Endodermal cell (in vitro differentiated cells): ENCODE measurements around the gene PXDN. TPM values are rescaled to one million over a fixed set of nuclear protein-coding genes. Genes with fewer than 3 reads are reported as not detected.
"Not testable (repeated sequence)": the region's sequence is repeated elsewhere in the genome, so short reads cannot be mapped to it uniquely, and the experiment has no call there.

Experiments used
- DNase-seq: peaks from one replicate; pipeline ENCODE4 v3.0.0-alpha.2; 2017
- H3K27ac ChIP-seq: 2 replicates; pipeline ENCODE4 v1.5.1; 2013; ENCODE audit warnings: mild to moderate bottlenecking, low read depth, low read length, moderate library complexity
- H3K27me3 ChIP-seq: 2 replicates; pipeline ENCODE4 v1.6.1; 2013; ENCODE audit warnings: mild to moderate bottlenecking, low read length, moderate library complexity; ENCODE audit not compliant: insufficient read depth, control insufficient read depth, poor library complexity, severe bottlenecking
- H3K36me3 ChIP-seq: 2 replicates; pipeline ENCODE4 v1.7.0; 2013; ENCODE audit warnings: mild to moderate bottlenecking, low read length, moderate library complexity; ENCODE audit not compliant: control insufficient read depth, insufficient read depth
- H3K4me1 ChIP-seq: one replicate; pipeline ENCODE4 v1.7.0; 2013; ENCODE audit warnings: low read length; ENCODE audit not compliant: control insufficient read depth, insufficient read depth
- H3K4me3 ChIP-seq: 2 replicates; pipeline ENCODE4 v1.5.1; 2013; ENCODE audit warnings: mild to moderate bottlenecking, low read length, moderate library complexity
- H3K9ac ChIP-seq: 2 replicates; pipeline ENCODE4 v1.6.1; 2013; ENCODE audit warnings: mild to moderate bottlenecking, low read length, moderate library complexity; ENCODE audit not compliant: poor library complexity, severe bottlenecking; ENCODE audit errors: extremely low read depth
- H3K9me3 ChIP-seq: 2 replicates; pipeline ENCODE4 v1.6.1; 2013; ENCODE audit warnings: mild to moderate bottlenecking, low read length, moderate library complexity; ENCODE audit not compliant: control insufficient read depth
- H3K27ac Mint-ChIP-seq: 2 replicates; pipeline ENCODE4 v1.8.0; 2020; ENCODE audit warnings: mixed read lengths
- H3K27me3 Mint-ChIP-seq: 2 replicates; pipeline ENCODE4 v1.8.0; 2021; ENCODE audit warnings: mild to moderate bottlenecking, mixed read lengths; ENCODE audit not compliant: insufficient read depth
- H3K36me3 Mint-ChIP-seq: 2 replicates; pipeline ENCODE4 v1.8.0; 2020; ENCODE audit warnings: low read depth, mixed read lengths
- H3K4me1 Mint-ChIP-seq: 2 replicates; pipeline ENCODE4 v1.8.0; 2020; ENCODE audit warnings: mixed read lengths
- H3K4me3 Mint-ChIP-seq: 2 replicates; pipeline ENCODE4 v1.8.0; 2020; ENCODE audit warnings: mild to moderate bottlenecking, moderate library complexity, mixed read lengths
- H3K9me3 Mint-ChIP-seq: 2 replicates; pipeline ENCODE4 v1.8.0; 2020; ENCODE audit warnings: mild to moderate bottlenecking, mixed read lengths
- WGBS, 2 experiments: methylation state at CpG; one replicate each; pipeline versions ENCODE4 v1.1.5 to v1.1.7; 2013; ENCODE audit warnings: missing lambda C conversion rate in 2 of 2, mixed read lengths in 1 of 2; ENCODE audit not compliant: insufficient coverage in 1 of 2, insufficient read length in 1 of 2; 5-methylcytosine and 5-hydroxymethylcytosine counted together
- total RNA-seq, 2 donors: library from RNA; stranded (reverse); fragmentation: NEBNext Ultra II Directional in 1 of 2; extraction: Animal tissue kit (Norgen Biotek cat#: 25700) in 1 of 2; gene quantifications; 2 replicates in 1 of 2; 3 replicates in 1 of 2; pipeline ENCODE4 v1.2.1, GENCODE V29; 2021
- TF ChIP-seq, protein P1 (sequence below): fragments of 200-600 bp; sonication (generic); conservative IDR thresholded peaks from 2 replicates; pipeline ENCODE4 v1.5.0; 2021; ENCODE audit warnings: antibody characterized with exemption, mild to moderate bottlenecking

The PXDN gene
- total RNA-seq, 2 donors from 2014 or later: 212 to 247 TPM

DNA sequence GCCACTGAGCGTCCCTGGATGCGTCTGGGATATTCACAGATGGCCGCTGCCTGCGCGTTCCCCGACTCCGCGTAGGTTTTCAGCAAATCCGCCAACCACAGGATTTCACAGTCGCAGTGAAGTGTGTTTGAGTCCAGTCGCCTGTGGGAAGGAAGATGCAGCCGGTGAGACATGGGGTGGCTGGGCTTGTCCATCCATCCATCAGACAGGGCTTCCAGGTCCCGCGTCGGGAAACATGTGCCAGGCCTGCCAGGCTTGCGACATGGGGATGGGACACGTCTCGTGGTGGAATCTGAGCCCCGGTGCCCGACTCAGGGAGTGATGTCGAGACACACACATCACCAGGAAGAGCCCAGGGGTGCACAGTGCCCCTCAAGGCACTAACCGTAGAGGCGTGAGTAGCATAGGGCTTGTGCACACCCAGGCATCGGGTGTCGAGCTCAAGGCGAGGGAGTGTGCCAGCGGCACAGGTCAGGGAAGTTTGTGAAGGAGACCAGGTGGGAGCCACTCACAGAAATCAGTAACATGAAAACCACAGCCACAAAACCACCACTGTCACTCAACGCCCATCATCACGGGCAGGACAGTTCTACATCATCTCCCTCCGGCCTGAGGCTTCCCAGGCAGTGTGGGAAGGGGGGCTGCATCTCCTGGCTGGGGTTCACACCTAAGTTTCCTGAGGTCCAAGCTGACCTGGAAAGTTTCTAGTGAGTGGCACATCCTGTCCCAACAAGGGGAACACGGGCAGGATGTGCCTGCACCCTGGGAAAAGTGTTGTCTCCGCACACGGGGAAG, 63.9 kb downstream of the PXDN start:
- Histone ChIP-seq H3K27me3 (no peaks in the 10 kb centered on the region), H3K9ac (no peak overlapping the region), H3K36me3 (peaks cover 79% of the 10 kb centered on the region), H3K4me1 (no peaks in the 10 kb centered on the region), H3K27ac (no peak overlapping the region), H3K4me3 (no peak overlapping the region), H3K9me3 (no peaks in the 10 kb centered on the region)
- no peak overlapping the region for H3K27ac Mint-ChIP-seq
- no peaks in the 10 kb centered on the region for H3K9me3 Mint-ChIP-seq
- no peaks in the 10 kb centered on the region for H3K27me3 Mint-ChIP-seq
- H3K4me3 Mint-ChIP-seq: no peak overlapping the region
- 94 to 95% methylated on average over 17 to 33 of the region's 33 CpGs for WGBS, 2 experiments
- TF ChIP-seq, protein P1, sequence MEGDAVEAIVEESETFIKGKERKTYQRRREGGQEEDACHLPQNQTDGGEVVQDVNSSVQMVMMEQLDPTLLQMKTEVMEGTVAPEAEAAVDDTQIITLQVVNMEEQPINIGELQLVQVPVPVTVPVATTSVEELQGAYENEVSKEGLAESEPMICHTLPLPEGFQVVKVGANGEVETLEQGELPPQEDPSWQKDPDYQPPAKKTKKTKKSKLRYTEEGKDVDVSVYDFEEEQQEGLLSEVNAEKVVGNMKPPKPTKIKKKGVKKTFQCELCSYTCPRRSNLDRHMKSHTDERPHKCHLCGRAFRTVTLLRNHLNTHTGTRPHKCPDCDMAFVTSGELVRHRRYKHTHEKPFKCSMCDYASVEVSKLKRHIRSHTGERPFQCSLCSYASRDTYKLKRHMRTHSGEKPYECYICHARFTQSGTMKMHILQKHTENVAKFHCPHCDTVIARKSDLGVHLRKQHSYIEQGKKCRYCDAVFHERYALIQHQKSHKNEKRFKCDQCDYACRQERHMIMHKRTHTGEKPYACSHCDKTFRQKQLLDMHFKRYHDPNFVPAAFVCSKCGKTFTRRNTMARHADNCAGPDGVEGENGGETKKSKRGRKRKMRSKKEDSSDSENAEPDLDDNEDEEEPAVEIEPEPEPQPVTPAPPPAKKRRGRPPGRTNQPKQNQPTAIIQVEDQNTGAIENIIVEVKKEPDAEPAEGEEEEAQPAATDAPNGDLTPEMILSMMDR: no peak
- no peaks in the 10 kb centered on the region for H3K4me1 Mint-ChIP-seq
- DNase-seq: no peak
- H3K36me3 Mint-ChIP-seq: peaks cover 55% of the 10 kb centered on the region

DNA sequence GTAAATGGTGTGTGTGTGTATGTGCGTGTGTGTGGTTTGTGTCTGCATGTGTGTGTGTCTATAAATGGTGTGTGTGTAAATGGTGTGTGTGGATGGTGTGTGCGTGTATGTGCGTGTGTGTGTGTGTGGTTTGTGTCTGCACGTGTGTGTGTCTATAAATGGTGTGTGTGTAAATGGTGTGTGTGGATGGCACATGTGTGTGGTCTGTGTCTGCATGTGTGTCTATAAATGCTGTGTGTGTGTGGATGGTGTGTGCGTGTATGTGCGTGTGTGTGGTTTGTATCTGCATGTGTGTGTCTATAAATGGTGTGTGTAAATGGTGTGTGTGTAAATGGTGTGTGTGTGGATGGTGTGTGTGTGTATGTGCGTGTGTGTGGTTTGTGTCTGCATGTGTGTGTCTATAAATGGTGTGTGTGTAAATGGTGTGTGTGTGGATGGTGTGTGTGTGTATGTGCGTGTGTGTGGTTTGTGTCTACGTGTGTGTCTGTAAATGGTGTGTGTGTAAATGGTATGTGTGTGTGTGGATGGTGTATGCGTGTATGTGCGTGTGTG, 64.8 kb downstream of the PXDN start:
- not testable (repeated sequence) for H3K27me3 Mint-ChIP-seq, H3K9me3 ChIP-seq, H3K4me1 ChIP-seq, H3K4me3 Mint-ChIP-seq, DNase-seq, H3K27me3 ChIP-seq, H3K9me3 Mint-ChIP-seq, H3K4me1 Mint-ChIP-seq, H3K9ac ChIP-seq, H3K4me3 ChIP-seq, H3K27ac ChIP-seq, H3K27ac Mint-ChIP-seq
- 93 to 100% methylated on average over 4 to 11 of the region's 11 CpGs for WGBS, 2 experiments
- peaks cover 79% of the 10 kb centered on the region for H3K36me3 ChIP-seq
- H3K36me3 Mint-ChIP-seq: peaks cover 57% of the 10 kb centered on the region

DNA sequence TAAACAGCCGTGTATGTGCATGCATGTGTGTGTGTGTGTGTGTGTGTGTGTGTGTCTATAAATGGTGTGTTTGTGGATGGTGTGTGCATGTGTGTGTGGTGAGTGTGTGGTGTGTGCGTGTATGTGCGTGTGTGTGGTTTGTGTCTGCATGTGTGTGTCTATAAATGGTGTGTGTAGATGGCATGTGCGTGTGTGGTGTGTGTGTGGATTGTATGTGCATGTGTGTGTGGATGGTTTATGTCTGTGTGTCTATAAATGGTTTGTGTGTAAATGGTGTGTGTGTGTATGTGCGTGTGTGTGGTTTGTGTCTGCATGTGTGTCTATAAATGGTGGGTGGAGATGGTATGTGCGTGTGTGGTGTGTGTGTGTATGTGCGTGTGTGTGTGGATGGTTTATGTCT, 65.2 kb downstream of the PXDN start:
- H3K4me3 ChIP-seq, H3K4me1 ChIP-seq, H3K27me3 ChIP-seq, H3K9me3 Mint-ChIP-seq, H3K9ac ChIP-seq, H3K4me3 Mint-ChIP-seq, H3K27ac ChIP-seq, H3K4me1 Mint-ChIP-seq, DNase-seq, H3K9me3 ChIP-seq, H3K27ac Mint-ChIP-seq, H3K27me3 Mint-ChIP-seq: not testable (repeated sequence)
- peaks cover 74% of the 10 kb centered on the region for H3K36me3 ChIP-seq
- peaks cover 56% of the 10 kb centered on the region for H3K36me3 Mint-ChIP-seq
- 94 to 100% methylated on average over 1 to 7 of the region's 7 CpGs for WGBS, 2 experiments

DNA sequence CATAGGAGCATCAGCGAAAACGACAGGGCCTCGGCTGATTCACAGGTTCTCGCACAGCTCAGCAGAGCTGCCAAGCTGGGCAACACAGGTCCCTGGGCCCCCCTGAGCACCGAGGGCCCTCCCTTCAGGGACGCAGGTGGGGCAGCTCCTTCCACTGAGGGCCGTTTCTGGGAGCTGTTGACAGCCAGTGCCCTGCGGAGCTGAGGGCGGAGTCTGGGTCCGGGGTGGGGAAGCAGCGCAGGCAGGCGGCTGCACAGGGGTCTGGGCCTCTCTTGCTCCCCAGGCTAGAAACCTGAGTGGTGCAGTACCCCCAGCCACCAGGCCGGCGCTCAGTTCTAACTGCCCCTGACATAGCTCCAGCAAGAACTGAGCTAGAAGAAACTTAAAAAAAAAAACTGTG, 65.7 kb downstream of the PXDN start:
- Histone ChIP-seq H3K27me3 (no peaks in the 10 kb centered on the region), H3K27ac (no peak overlapping the region), H3K4me1 (no peaks in the 10 kb centered on the region), H3K9ac (no peak overlapping the region), H3K9me3 (no peaks in the 10 kb centered on the region), H3K4me3 (no peak overlapping the region), H3K36me3 (peaks cover 73% of the 10 kb centered on the region)
- TF ChIP-seq, protein P1: no peak
- Mint-ChIP-seq H3K27ac (peak overlapping the region; percentile 39), H3K27me3 (no peaks in the 10 kb centered on the region), H3K4me3 (no peak overlapping the region), H3K9me3 (no peaks in the 10 kb centered on the region), H3K4me1 (peaks cover under 1% of the 10 kb centered on the region), H3K36me3 (peaks cover 57% of the 10 kb centered on the region)
- DNase-seq: peak; percentile 48
- 94 to 100% methylated on average over 4 to 14 of the region's 14 CpGs for WGBS, 2 experiments
